Fibroblast of peridontal ligament (primary cell): ENCODE data around the gene SLC37A2.

Experiments
- DNase-seq: peaks from one replicate; pipeline ENCODE4 v3.0.0-alpha.2; 2010; ENCODE audit errors: extremely low read depth

Gene SLC37A2

GRCh38 chr11:125070699-125071254 is 7.7 kb downstream of the SLC37A2 start:
- DNase-seq, result peak; percentile 43

- DNase-seq, result peak; percentile 12
Observed at GRCh38 chr11:125071435-125071834, 8.3 kb downstream of the SLC37A2 start.

GRCh38 chr11:125071846-125072217 is 8.7 kb downstream of the SLC37A2 start:
- DNase-seq, result no peak

- no peak for DNase-seq
Observed at GRCh38 chr11:125072218-125072960, 9.3 kb downstream of the SLC37A2 start.

- no peak for DNase-seq
Observed at GRCh38 chr11:125072961-125073590, 10.0 kb downstream of the SLC37A2 start.

GRCh38 chr11:125073616-125074483 is 10.7 kb downstream of the SLC37A2 start:
- DNase-seq, result no peak

- DNase-seq, result no peak
Observed at GRCh38 chr11:125074511-125075241, 11.6 kb downstream of the SLC37A2 start.

GRCh38 chr11:125075242-125075625 is 12.1 kb downstream of the SLC37A2 start:
- DNase-seq, result no peak

GRCh38 chr11:125075900-125076317 is 12.8 kb downstream of the SLC37A2 start:
- no peak for DNase-seq

GRCh38 chr11:125076378-125076945 is 13.4 kb downstream of the SLC37A2 start:
- DNase-seq, result no peak

- no peak for DNase-seq
Observed at GRCh38 chr11:125078016-125078415, 14.9 kb downstream of the SLC37A2 start.

GRCh38 chr11:125078516-125079140 is 15.5 kb downstream of the SLC37A2 start:
- no peak for DNase-seq

- no peak for DNase-seq
Observed at GRCh38 chr11:125079151-125079877, 16.2 kb downstream of the SLC37A2 start.

GRCh38 chr11:125079878-125080530 is 16.9 kb downstream of the SLC37A2 start:
- DNase-seq, result no peak

- no peak for DNase-seq
Observed at GRCh38 chr11:125080531-125080911, 17.4 kb downstream of the SLC37A2 start.

GRCh38 chr11:125081098-125081798 is 18.1 kb downstream of the SLC37A2 start:
- DNase-seq, result no peak

- DNase-seq, result no peak
Observed at GRCh38 chr11:125082040-125082439, 18.9 kb downstream of the SLC37A2 start.

- peak; percentile 37 for DNase-seq
Observed at GRCh38 chr11:125082611-125083311, 19.7 kb downstream of the SLC37A2 start.
